AG04449 (cell line): ENCODE results near the gene THEMIS.

Experiments
- CTCF ChIA-PET: fragments of 350-600 bp; formaldehyde crosslinking; extraction: SDS; loops from one replicate; lab custom pipeline; 2021; ENCODE audit warnings: antibody characterized with exemption; lab: Yijun Ruan, JAX
- POLR2A ChIA-PET: fragments of 400-600, 350-600 bp; formaldehyde crosslinking; extraction: SDS; loops from one replicate; lab custom pipeline; 2020; ENCODE audit warnings: antibody characterized with exemption, inconsistent platforms; lab: Yijun Ruan, JAX
- DNase-seq: peaks from one replicate; pipeline ENCODE4 v3.0.0-alpha.2; 2010; ENCODE audit warnings: low read depth, low spot score
- H3K4me3 ChIP-seq: 2 replicates; pipeline ENCODE4 v1.5.1; 2011; ENCODE audit warnings: low read depth, mild to moderate bottlenecking, control low read depth, low read length
- CTCF ChIP-seq: IDR thresholded peaks from one replicate; pipeline ENCODE4 v1.5.1; 2011; ENCODE audit warnings: mild to moderate bottlenecking, moderate library complexity, low read length, control low read depth, inconsistent platforms; ENCODE audit not compliant: insufficient read depth; ENCODE audit errors: missing control alignments

The THEMIS gene

GRCh38 chr6:127851197-127851596 is 49.7 kb downstream of the THEMIS start:
- no peak overlapping the region for H3K4me3 ChIP-seq
- POLR2A ChIA-PET, result no interaction called here
- TF ChIP-seq CTCF, result no peak
- DNase-seq, result peak; percentile 65
- CTCF ChIA-PET, result no interaction called here

- CTCF ChIA-PET, result interaction anchor here (1.2 to 3.7 kb wide), 2 partner anchors 10 to 676 kb away, joined by 3 to 15 read pairs; no protein-coding TSS in a partner anchor
- TF ChIP-seq CTCF, result no peak
- DNase-seq, result no peak
- POLR2A ChIA-PET, result no interaction called here
- H3K4me3 ChIP-seq, result no peak overlapping the region
These were observed 55.6 kb downstream of the THEMIS start for GRCh38 chr6:127845242-127845641.

GRCh38 chr6:127844529-127844928 is 56.3 kb downstream of the THEMIS start:
- DNase-seq, result no peak
- ChIA-PET CTCF (interaction anchor here (3.7 kb wide), 1 partner anchor 11 kb away, joined by 15 read pairs; no protein-coding TSS in a partner anchor), POLR2A (interaction anchor here (0.6 kb wide), 1 partner anchor 1060 kb away, joined by 3 read pairs; no protein-coding TSS in a partner anchor)
- TF ChIP-seq CTCF, result no peak
- no peak overlapping the region for H3K4me3 ChIP-seq

GRCh38 chr6:127843582-127843981 is 57.3 kb downstream of the THEMIS start:
- ChIA-PET POLR2A (no interaction called here), CTCF (no interaction called here)
- no peak for DNase-seq
- no peak for TF ChIP-seq CTCF
- no peak overlapping the region for H3K4me3 ChIP-seq

- TF ChIP-seq CTCF, result no peak
- no peak overlapping the region for H3K4me3 ChIP-seq
- ChIA-PET POLR2A (no interaction called here), CTCF (interaction anchor here (1.2 kb wide), 1 partner anchor 105 kb away, joined by 3 read pairs; no protein-coding TSS in a partner anchor)
- no peak for DNase-seq
These were observed 58.3 kb downstream of the THEMIS start for GRCh38 chr6:127842562-127842961.

GRCh38 chr6:127841811-127842210 is 59.0 kb downstream of the THEMIS start:
- ChIA-PET CTCF (interaction anchor here (1.2 kb wide), 1 partner anchor 104 kb away, joined by 3 read pairs; no protein-coding TSS in a partner anchor), POLR2A (no interaction called here)
- no peak for DNase-seq
- TF ChIP-seq CTCF, result no peak
- no peak overlapping the region for H3K4me3 ChIP-seq
